NCI-H187 treated with DMSO at 0.1 percent for 48 hours (cell line): ENCODE data around the gene TOMM6.
"Not testable (repeated sequence)": the region's sequence is repeated elsewhere in the genome, so short reads cannot be mapped to it uniquely, and the experiment has no call there.

ENCODE experiments used
- DNase-seq: peaks from one replicate; lab custom pipeline; 2025; lab: John Stamatoyannopoulos, UW

The TOMM6 gene

DNA sequence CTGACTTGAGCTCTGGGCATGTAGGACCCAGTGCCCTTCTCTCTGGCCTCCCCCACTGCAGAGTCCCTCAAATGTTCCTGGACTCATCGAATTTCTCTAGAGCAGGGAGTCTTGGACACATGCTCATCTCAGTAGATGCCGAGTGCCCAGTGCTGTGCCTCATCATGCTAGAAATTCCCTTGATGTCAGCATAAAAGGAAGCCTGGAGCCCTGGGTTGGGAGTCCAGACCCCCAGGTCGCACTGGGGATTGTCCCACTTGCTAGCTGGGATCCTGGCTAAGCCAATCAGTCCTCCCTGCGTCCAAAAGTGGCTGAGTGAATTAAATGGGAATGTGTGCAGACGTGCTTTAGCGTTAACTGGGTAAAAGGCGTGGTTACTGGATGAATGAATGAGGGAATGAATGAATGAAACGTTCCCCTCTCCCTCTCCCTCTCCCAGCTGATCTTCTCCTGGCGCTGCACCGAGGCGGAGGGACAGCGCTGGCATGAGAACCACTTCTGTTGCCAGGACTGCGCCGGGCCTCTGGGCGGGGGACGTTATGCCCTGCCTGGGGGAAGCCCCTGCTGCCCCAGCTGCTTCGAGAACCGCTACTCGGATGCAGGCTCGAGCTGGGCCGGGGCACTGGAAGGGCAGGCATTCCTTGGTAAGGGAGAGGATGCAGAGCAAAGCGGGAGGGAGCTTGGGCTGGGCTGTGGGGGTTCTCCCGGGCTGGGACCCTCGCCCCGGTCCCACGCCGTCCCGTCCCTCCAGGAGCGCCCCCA, 1.6 kb upstream of the TOMM6 start:
- no peak for DNase-seq

DNA sequence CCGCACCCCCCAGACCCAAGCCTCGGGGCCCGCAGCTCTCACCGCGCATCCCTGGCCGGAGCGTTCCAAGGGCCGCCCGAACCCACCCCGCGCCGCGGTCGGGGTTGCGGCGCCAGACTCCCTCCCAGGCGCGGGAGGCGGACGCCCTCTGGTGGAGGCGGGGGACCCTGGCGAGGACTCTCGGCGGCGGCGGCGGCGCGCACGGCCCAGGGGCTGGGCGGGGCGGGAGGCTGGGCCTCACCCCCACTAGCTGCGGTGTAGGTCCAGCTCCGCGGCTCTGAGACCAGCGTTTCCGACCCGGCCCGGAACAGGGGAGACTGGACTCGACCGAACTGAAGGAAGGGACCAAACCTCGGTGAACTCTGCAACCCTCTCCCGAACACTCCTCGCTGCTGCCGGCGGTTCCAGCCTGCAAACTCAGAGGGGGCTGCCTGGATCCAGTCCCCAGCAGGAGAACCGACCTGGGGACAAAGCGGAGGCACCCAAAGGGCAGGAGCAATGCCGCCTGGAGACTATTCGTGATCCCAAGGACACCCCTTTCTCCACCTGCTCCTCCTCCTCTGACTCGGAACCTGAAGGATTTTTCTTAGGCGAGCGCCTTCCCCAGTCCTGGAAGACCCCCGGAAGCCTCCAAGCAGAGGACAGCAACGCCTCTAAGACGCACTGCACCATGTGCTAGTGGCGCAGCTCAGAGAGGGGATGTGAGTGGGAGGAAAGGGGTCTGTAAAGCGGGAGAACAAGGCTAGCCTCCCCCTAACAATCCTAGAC, 859 bp upstream of the TOMM6 start:
- no peak for DNase-seq

DNA sequence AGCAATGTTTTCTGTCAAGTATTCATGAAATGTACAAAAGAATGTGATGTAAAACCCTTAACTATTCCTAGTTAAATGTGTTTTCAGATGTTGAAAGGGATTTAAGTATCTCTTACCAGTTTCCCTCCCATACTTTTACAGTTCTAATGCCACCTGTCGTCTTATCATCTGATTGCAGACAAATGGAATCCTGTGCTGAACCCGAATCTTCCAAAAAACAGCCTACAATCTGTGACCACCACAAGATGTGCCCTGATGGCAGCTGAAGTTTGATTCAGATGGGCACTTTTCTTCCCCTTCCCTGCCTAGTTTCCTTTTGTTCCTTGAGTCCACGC, 1.9 kb downstream of the TOMM6 start:
- no peak for DNase-seq

DNA sequence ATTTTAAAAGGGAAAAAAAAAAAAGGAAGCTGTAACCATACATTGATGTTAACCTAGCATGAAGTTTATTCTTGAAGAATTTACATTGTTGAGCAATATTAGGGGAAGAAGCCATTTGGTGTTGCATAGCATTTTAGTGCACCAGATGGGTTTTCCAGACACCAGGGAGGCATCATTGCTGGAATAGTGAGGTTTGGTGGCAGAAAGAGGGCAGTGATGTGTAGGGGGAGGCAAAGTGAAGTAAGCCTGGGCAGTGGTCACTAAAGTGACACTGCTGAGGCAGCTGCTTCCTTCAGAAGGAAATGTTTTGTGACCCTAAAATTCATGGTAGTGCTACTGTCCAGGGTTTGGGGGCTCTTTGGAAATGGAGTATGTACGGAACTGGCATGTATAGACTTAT, 2.6 kb downstream of the TOMM6 start:
- DNase-seq: no peak

DNA sequence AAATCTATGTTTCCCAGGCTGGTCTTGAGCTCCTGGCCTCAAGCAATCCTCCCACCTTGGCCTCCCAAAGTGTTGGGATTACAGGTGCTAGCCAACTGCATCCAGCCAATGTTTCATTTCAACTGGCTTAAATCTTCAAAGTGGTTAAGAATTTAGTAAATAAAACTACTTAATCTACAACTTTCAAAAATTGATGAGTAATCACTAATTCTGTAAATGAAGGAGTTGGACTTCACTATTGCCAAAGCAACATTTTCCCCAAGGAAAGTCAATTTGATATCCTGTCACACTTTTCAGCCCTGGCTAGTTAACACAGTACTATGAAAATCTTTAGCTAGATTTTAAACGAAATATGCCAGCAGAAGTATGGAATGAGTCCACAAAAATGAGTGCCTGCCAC, 3.8 kb downstream of the TOMM6 start:
- no peak for DNase-seq

DNA sequence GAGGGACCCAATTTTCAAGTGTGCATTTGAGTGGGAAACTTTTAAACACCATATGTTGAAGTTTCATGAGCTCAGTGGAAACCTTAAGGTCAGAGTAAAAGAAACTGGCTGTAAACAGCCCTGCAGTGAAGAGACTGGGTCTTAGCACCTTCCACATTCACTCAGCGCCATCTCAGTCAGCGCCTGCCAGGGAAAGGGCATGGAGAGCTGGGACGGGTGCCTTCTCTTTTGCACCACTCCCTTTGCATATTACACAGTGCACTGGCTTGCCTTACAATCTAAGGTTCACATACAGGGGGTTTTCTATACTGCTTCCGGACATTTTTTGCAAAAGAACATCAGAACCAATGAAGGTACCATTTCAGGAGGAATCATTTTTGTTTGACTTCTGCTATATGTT, 4.5 kb downstream of the TOMM6 start:
- DNase-seq: no peak

DNA sequence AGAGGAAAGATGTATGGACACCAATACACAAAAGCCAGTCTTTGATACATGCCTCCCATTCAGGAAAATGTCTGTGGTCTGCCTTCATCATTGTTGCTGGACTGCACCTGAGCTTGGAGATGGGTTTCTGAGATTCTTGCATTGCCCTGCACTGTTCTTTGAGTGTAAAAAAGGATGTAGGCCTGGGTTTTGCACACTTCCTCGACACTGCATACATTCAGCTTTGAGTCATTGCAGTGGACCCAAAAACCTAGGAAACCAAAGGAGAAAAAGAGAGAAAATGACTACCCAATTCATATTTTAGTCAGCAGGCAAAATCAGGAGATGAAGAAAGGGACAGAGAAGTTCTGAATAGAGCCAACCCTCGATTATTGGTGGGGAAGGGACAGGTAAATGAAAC, 9.0 kb downstream of the TOMM6 start:
- no peak for DNase-seq

DNA sequence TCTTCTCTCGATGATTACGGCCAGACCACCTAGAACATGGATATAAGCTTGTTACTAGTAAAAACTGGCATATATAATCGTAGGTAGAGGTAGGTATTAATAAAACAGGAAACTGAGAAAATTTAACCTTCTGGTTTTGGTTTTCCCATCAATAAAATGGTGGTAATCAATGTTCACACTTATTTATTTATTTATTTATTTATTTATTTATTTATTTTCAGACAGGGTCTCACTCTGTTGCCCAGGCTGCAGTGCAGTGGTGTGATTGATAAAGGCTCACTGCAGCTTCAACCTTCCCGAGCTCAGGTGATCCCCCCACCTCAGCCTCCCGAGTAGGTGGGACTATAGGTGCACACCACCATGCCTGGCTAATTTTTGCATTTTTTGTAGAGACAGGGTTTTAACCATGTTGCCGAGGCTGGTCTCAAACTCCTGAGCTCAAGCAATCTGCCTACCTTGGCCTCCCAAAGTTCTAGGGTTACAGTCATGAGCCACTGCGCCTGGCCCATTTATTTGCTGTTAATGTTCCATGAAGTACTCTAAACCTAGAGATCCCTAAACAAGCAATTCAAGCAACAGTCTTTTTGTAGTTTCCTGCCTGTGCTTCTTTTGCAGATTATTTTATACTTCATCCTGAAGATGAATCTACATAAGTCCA, 11.5 kb downstream of the TOMM6 start:
- peak; percentile 29 for DNase-seq

DNA sequence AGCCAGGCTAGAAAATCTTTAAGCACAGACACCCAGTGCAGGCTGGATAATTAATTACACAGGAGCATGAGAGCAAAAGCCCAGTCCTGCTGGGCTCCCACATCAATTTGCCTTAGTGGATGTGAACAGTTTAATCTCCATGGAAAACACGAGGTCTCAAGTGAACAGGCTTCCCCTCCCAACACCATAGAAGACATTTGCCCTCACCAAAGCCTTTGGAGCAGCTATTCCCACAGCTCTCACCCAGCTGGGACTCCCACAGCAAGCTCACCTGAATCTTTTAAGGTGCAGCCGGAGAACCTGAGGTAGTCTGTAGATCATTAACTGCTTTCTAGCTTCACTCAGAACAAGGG, 12.0 kb downstream of the TOMM6 start:
- DNase-seq: no peak

DNA sequence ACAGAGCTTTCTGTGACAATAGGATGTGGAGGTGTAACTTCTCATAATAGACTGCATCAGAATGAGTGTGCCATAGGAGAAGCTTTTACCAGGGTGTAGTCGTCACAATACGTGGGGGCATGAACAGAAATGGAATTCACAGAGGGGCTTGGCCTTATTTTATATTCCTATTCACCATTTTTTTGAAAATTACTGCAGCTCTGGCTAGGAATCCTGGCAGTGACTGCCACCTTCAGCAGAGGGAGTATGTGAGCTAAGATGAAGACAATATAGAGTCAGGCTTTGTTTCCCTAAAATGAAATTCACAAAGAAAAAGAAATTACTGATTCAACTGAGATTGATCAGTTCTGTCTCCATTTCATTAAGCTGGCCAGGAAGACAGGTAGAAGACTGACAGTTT, 13.9 kb downstream of the TOMM6 start:
- DNase-seq: no peak

DNA sequence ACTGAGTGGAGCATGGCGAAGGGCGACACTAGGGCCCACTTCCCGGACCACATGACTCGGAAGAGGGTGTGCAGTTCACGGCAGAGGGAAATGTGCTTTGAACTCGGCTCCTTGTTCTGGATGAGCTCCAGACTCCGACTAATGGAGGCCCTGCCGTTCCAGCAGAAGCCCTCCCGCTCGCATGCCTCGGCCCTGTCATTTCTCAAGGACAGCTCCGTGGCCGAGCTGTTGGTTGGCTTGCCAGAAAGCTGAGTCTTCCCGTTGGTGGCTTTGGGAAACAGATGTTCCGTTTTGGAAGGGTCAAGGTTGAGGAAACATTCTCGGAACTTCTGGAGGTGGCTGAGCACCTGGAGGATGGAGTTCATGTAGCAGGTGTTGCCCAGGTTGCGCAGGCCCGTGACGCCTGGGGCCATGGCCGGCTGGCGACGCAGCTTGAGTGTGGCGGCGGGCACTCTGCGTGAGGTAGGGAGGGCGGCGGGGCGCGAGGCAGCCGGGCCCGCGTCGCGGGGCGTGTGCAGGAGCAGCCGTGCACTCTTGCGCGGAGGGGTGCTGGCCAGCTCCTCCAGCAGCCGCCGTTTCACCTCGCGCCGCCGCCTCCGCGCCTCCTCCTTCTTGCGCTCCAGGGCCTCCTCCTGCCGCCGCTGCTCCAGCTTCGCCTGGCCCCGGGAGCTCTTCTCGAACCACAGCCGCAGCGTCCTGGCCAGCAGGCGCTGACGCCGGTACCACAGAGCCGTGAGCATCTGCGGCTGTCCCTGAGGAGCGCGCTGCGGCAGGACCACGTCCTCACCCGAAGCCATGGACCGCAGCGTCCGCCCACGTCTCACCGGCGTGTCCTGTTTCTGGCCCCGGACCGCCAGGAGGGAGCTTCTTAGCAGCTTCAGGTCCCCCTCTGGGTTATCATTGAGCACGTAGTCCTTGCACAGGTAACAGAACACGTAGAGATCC, 18.6 kb downstream of the TOMM6 start:
- DNase-seq: no peak

DNA sequence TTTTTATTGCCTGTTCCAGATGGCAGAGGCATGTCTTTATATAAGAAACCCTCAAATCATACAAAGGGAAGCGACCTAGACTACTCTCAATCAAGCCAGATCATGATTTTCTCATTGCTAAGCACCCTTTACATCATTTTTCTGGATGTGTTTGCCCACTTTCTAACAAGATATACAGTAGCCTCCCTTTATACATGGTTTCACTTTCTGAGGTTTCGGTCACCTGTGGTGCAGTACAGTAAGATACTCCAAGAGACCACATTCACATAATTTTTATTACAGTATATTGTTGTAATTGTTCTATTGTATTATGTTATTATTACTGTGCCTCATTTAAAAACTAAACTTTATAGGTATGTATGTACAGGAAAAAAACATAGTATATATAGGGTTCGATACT, 23.6 kb downstream of the TOMM6 start:
- DNase-seq: no peak

DNA sequence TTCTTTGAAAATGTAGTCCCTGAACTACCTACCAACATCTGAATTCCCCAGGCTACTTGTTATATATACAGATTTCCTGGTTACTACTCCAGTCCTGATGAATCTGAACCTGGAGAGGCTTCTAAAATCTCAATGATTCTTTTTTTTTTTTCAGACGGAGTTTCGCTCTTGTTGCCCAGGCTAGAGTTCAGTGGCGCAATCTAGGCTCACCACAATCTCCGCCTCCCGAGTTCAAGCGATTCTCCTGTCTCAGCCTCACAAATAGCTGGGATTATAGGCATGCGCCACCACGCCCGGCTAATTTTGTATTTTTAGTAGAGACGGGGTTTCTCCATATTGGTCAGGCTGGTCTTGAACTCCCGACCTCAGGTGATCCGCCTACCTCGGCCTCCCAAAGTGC, 24.5 kb downstream of the TOMM6 start:
- not testable (repeated sequence) for DNase-seq

DNA sequence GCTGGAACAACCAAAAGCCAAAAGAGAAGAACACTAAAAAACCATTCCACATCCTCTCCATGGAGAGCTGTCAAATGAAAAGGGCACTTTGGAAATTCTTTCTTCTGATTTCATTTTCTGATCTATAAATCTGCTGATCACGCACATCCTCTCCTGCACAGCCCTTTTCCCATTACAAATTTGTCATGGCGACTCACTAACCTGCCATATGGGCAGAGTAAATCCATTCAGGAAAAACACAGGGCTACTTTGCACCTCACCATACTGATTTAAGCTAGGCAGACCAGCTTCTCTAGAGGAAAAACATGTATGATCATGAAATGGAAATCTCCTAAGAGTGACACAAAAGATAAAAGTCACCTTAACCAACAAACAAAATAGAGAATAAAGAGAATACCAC, 26.0 kb downstream of the TOMM6 start:
- DNase-seq: no peak

DNA sequence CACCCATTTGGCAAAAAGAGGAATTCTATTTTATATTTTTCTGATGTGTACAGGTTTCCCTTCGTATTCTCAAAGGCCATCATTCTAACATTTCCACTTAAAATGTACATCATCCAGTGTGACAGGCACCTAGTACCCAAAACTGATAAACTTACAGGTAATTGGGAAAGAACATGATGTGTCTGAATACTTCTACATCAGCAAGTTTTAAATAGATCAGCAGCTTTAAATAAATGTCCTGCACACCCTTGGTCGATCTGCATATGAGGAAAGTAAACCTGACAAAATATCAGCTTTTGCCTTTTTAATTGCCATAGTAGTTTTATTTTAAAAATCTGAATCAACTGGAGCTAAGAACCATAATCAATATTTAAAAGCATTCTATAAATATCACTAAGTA, 26.5 kb downstream of the TOMM6 start:
- no peak for DNase-seq

DNA sequence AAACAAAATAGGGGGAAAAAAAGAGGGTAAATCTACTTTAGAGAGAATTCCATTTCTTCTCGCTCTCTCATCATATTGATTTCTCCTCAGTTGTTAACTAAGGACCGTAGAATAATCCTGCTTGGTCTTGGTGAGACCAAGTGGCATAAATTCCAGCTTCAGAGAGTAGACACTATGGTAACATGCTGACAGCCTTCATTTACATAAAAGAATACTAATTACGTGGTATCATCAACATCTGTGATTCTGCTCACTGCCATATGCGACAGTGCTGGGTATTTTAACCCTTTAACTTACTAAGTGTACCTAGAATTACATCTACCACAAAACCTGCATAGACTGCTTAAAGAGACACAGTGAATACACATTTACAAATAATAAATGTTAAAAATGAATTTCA, 27.1 kb downstream of the TOMM6 start:
- DNase-seq: no peak

DNA sequence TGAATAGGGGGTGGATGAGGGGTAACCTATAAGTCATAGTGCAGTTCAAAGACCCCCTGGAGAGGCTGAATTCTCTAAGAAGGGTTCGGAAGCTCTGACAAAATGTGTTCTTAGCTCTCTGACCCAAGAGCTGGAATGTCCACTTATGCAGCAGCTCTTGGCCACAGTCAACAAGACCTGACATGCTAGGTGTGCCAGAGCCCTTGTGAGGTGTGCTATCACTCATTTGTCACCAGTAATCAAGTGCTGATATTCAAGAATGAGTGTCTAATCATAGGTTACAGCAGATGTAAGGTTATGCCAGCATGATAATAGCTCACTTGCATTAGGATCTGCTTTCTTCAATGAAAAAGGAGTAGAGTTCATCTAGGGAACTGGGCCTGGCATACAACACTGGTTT, 28.1 kb downstream of the TOMM6 start:
- DNase-seq: no peak

DNA sequence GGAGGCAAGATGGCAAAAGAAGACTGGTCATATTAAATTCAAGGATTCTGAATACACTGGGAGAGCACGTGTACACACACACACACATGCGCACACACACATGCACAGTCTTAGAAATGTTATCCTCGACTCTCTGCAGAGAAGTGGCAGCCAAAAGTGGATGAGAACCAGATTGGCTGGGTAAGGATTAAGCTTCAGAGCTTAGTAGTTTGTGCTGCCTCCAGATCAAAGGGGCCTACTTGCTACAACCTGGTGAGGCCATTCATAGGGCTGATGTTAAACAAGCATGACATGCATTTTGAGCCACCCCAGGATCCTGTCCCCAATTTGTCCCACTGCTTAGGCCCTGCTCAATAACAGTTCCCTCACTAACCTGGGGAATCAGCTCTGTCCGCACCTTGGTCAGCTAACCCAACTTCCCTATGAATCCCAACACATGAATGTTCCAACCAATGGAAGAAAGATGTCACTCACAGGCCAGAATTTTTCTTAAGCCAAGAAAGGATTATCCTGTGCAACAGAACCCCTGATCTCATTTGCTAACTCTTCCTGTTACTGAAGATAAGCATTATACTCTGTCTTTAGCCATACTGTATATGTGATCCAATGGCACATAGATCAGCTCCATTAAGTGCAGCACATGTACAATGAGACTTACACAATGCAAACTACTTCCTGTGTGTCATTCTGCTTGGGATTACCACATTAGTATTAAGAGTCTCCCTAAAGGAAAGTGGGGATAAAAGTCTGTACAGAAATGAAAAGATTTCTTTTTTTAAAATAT, 31.0 kb downstream of the TOMM6 start:
- DNase-seq: no peak

DNA sequence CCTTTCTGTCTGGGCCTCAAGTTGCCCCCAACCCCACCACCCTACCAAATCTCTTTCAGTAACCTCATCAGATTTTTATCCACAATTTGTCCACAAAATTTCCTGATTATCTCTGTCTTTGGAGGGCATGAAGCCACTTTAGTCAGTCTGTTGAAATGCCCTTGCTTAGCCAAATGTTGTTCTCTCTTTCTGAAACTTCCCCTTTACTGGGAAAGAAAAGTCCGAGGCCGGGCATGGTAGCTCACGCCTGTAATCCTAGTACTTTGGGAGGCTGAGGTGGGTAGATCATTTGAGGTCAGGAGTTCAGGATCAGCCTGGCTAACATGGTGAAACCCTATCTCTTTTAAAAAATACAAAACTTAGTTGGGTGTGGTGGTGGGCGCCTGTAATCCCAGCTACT, 33.8 kb downstream of the TOMM6 start:
- no peak for DNase-seq

DNA sequence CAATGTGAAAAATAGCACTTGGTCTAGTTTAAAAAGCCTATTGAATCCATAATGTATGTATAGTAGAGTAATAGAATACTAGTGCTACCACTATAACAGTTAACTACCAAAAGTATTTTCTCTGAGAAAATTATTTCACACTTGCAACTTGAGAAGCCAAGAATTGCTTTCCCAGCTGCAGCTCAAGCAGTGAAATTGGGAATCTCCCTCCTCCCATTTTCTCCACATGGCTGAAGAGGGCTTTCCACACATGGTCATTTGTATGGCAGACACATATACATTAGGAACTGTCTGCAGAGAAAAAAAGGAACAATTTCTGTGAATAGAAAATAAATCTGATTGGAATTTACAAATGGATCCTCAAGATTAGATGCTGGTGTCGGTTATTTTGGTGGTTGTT, 34.5 kb downstream of the TOMM6 start:
- no peak for DNase-seq

DNA sequence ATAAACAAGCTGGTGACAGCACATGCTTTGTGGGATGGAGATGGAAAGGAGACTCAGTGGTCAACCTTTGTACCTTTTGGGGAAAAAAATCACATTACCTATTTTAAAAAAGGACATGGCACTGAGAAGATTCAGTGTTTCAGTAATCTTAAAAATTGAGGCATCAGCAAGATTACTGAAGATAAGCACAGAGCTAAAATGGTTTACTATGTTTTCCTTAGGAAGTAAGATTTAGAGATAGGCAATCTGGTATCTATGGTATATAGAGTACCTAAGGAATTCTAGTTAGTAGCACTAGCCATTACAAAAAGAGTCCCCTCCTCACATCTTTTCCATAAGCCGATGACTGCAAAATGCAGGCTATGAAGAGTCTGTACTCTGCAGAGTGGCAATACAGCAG, 35.7 kb downstream of the TOMM6 start:
- no peak for DNase-seq
